Subcutaneous adipose tissue (tissue), 4 donors: ENCODE measurements around the gene RANGAP1. TPM values are rescaled to one million over a fixed set of nuclear protein-coding genes. Genes with fewer than 3 reads are reported as not detected.

Source experiments
- CTCF ChIP-seq: fragments of 450-650 bp; IDR thresholded peaks from one replicate; pipeline ENCODE4 v1.5.1; 2016; ENCODE audit warnings: low read depth, mild to moderate bottlenecking, control low read depth, antibody characterized with exemption, moderate library complexity
- total RNA-seq, 4 donors: library from RNA; depleted of rRNA; stranded (reverse); fragments of >200 nt; gene quantifications; one replicate each; pipeline ENCODE4 v1.1.0, GENCODE V29; 2016

The RANGAP1 gene
- total RNA-seq, 4 donors from 2014 or later: 21.0 to 32.8 (median 28.4) TPM

DNA sequence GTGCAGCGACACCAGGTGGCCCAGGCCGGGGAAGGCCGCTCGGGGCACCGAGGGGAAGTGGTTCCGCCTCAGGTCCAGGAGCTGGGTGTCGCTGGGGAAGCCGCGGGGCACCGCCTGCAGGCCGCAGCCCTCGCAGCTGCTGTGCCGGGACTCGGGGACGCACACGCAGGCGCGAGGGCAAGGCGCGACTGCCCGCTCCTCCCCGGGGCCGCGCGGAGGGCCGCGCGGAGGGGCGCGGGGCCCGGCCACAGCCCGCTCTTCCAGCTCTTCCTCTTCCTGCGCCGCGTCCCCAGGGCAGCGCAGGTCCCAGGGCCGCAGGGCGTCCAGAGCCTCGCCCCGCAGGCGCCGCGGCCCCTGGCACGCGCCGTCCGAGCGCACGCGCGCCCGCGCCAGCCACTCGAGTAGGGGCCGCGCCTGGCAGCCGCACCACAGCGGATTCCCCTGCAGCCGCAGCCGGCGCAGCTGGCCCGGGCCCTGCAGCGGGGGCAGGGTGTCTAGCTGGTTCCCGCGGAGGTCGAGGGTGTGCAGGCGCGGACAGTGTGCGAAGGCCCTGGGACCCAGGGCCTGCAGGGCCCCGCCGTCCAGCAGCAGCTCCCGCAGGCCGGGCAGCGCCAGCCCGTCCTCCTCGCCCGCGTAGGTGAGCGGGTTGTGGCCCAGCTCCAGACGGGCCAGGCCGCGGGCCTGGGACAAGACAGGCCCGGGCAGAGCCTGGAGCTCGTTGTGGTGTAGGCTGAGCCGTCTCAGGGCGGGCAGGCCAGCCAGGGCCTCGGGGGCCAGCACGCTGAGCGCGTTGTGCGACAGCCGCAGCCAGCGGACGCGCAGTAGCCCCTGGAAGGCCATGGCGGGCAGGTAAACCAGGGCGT is 48.0 kb downstream of the RANGAP1 start:
- no peak for TF ChIP-seq CTCF

DNA sequence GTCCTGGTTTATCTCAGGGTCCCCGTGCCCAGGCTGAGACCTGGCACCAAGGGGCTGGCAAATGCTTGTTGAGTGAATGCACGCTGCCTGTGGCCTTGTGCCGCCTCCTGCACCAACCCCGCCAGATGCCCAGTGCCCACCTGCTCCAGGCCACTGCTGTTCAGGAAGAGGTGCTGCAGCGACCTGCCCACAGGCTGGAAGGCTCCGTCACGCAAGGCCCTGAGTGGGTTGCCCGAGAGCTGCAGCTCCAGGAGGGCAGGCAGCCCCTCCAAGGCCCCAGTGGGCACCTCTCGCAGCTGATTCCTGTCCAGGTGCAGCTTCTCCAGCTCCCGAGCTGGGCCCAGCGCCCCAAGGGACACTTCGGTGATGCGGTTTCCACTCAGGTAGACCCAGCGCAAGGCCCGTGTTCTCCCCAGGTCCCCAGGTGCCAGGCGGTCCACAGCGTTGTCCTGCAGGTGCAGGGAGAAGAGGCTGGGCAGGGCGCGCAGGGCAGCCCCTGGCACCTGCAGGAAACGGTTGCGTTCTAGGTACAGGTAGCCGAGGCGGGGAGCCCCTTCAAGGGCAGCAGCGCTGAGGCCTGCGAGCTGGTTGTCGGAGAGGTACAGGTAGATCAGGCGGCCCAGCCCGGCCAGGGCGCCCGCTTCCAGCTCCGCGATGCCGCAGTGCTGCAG is 48.8 kb downstream of the RANGAP1 start:
- TF ChIP-seq CTCF: no peak

DNA sequence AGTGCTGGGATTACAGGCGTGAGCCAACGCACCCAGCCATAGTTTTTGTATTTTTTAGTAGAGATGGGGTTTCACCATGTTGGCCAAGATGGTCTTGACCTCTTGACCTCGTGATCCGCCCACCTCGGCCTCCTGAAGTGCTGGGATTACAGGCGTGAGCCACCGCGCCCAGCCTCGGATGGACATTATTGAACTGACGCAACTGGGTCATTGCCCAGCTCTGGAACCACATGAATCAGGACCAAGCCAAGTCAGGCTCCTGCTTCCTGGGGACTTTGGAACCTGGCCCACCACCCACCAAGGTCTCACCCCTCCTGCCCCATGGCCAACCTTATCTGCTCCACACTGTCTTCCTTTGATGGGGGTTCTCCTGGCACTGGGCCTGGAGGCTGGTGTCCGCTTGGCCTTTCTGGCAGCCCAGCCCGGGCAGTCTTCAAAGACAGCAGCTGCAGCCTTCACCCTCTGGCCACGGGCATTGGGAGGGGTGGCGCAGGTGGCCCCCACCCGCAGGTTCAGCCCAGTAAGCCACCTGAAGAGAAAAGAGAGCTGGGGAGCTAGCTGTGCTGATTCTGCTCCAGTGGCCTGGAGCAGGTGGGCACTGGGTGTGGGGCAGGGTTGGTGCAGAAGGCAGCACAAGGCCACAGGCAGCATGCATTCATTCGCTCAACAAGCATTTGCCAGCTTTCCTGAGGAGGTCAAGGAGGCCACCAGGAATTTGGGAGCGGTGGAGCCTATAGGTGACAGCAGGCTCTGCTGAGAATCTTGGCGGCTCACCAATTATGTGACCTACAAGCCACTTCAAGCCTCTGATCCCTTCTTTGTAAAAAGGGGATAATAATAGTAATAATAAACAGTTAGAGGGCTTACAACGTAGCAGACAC is 50.9 kb downstream of the RANGAP1 start:
- no peak for TF ChIP-seq CTCF

DNA sequence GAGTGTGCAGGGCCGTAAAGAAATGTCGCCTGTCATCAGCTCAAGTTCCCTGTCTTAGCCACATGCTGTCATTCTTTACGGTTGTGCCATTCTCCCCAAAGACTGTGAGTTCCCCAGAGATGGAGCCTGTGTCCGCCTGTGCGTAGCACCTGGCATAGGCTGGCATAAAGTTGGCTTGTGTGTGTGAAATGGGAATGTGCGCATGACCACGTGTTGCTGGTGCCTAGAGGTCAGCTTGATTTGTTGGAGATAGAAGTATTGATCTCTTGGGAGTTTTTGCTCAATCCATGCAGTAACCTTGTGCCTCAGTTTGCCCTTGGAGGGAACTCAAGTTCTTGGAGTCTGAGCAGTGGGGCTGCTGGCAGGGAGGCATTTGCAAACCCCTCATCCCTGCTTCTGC is 54.6 kb downstream of the RANGAP1 start:
- no peak for TF ChIP-seq CTCF

DNA sequence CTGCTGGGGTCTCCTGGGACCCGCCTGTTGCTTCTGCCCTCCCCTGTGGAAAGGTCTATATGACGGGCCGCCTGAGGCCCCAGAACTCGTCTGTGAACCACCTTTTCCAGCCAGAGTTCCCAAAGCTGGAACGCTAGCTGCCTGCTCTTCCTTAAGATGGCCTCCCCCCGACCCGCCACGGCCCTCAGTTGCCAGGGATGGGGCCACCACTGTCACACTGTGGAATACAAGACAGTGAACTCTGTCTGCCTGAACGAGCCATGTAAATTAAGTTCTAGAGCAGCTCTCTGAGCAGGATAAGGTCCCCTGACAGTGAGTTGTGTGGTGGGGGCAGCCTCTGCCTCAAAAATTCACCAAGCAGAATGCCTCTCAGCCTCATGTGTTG is 55.6 kb downstream of the RANGAP1 start:
- no peak for TF ChIP-seq CTCF

DNA sequence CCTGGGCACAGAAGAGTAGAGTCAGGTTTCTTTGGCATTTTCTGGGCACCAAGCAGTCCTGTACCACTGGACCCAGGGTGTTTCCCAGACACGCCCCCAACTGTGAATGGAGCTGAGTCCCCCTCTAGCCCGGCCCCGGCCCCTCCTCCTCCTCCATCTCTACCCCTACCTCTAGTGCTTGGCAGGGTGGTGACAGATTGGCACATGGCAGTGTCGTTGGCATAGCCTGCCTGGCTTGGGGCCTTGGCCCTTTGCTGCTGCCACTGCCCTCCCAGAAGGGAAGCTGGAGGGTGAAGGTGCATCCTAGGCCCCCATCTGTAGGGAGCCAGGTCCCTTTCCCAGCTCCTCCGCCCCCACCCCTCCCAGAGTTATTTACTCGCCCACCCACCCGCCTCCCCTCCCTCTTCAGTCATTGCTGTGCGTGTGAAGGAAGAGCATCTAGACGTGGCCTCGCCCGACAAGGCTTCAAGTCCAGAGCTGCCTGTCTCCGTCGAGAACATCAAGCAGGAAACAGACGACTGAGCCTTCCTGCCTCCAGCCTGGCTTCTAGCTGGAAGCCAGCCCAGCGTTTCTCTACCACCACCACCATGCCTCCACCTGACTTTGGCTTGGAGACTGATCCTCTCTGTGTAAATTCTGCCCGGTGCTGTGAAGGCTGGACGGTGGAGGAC is 56.1 kb downstream of the RANGAP1 start:
- no peak for TF ChIP-seq CTCF
